Muscle layer of colon (tissue), 2 donors: Measurements from ENCODE around the gene LCNL1.

ENCODE experiments used
- H3K27ac ChIP-seq: one replicate; pipeline ENCODE4 v1.7.0; 2013; ENCODE audit warnings: low read depth, mild to moderate bottlenecking, low read length, moderate library complexity
- H3K27me3 ChIP-seq, 2 donors: one replicate each; pipeline ENCODE4 v1.7.0; 2013; ENCODE audit warnings: low read length in 2 of 2, mild to moderate bottlenecking in 2 of 2; ENCODE audit not compliant: insufficient read depth in 2 of 2, control insufficient read depth in 1 of 2
- H3K36me3 ChIP-seq: one replicate; pipeline ENCODE4 v1.7.0; 2013; ENCODE audit warnings: mild to moderate bottlenecking, low read length; ENCODE audit not compliant: insufficient read depth
- H3K4me1 ChIP-seq: one replicate; pipeline ENCODE4 v1.7.0; 2013; ENCODE audit warnings: mild to moderate bottlenecking, low read length; ENCODE audit not compliant: insufficient read depth
- H3K4me3 ChIP-seq, 2 donors: one replicate each; pipeline ENCODE4 v1.7.0; 2013; ENCODE audit warnings: low read length in 2 of 2, low read depth in 1 of 2, mild to moderate bottlenecking in 1 of 2, moderate library complexity in 1 of 2
- H3K9ac ChIP-seq: one replicate; pipeline ENCODE4 v1.7.0; 2013; ENCODE audit warnings: low read length
- H3K9me3 ChIP-seq: one replicate; pipeline ENCODE4 v1.7.0; 2013; ENCODE audit warnings: mild to moderate bottlenecking, low read length
- donor health status: abdominal sarcoma.
- donor health status: Adenocarcinoma of cecum.

Gene LCNL1

DNA sequence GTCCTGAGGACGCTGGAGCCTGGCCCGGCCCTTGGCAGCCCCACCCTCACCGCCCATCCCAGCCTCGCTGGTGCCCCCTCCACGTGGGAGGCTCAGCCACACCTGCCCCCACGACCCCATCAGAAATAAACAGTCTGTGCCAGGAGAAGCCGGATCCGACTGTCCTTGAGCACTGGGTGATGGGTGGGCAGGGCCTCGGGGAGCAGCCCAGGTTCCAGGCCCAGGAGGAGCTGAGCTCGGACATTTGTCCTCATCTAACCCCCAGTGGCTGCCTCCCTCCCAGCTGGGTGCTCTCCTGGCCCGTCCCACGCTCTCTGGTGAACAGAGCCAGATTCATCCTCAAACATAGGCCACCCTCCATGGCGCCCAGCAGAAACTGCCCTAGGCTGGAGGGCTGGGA, 10.1 kb upstream of the LCNL1 start:
- Histone ChIP-seq H3K9me3 (no peaks in the 10 kb centered on the region), H3K4me1 (no peaks in the 10 kb centered on the region), H3K36me3 (no peaks in the 10 kb centered on the region), H3K27ac (no peak overlapping the region), H3K27me3 (peaks cover 0 to 18% of the 10 kb centered on the region in 2 donors), H3K9ac (no peak overlapping the region), H3K4me3 (no peak overlapping the region)

DNA sequence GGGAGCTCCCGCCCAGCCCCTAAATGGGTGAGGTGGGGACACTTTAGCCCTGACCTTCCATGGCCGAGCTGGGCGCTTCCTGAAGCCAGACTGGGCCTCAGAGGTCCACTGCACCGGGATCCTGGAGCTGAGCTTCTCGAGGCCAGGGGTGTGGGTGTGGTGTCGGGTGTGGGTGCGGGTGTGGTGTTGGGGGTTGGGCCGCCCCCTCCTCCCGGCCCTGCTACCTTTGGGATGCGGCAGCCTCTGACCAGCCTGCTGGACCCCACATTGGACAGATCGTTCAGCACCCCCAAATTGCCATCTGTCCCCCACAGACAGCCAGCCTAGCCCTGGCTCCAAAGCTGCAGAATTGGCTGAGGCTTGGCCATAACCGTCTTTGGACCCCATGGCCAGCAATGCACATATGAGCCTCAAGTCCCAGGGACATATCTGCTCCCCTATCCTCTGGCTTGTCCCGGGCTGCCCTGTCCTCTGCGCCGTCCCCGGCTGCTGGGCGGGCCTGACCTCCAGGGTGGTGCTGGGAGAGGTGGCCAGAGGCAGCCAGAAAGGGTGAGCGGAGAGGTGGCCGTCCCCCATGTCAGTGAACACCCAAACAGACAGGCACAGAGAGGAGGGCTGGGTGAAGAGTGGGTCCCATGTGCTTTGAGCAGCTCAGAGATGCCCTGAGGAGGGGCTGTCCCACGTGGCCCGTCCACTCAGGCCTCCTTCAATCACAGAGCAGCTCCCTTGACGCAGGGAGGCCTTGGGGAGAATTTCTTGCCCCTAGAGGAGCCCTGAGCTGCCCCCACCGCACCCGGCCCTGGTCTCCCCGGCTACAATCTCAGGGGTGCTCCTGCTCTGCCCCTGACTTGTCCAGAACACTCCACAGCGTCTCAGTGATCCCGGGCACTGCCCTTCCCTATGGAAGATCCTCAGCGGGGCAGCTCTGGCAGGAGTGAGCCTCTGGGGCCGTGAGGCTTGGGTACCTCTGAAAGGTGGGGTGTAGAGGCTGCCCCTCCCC, 8.9 kb upstream of the LCNL1 start:
- Histone ChIP-seq H3K27me3 (peaks cover 0 to 21% of the 10 kb centered on the region in 2 donors), H3K36me3 (no peaks in the 10 kb centered on the region), H3K27ac (no peak overlapping the region), H3K9me3 (no peaks in the 10 kb centered on the region), H3K9ac (no peak overlapping the region), H3K4me1 (no peaks in the 10 kb centered on the region), H3K4me3 (no peak overlapping the region)

DNA sequence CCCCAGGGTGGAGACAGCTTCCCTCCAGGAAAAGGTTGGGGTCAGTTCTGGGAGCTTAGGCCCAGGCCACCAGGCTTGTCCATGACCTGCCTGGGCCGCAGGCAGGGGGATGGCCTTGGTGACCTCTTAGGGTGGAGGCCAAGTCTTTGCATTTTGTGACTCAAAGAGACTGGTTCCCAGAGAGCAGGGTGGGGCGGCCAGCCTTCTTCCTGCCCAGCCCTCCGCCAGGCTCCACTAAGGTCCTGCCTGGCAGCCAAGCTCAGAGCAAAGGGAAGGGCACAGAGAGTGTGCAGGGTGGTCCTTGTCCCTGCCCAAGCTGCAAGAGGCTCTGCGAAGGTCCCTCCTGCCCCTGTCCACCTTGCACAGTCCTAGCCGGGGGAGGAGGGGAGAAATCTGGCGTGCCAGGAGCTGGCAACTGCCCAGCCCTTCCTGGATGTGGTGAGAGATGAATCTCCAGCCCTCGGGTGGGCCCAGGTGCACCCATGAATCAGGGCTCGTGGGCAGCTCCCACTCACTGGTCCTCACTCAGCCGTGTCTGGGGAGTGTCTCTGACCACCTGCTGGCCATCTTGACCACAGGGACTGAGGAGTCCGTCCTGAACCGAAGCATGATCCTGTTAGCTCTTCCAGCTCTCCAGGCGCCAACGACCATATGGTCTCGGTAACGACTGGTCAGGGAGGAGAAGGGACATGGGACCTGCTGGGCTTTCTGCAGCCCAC, 7.8 kb upstream of the LCNL1 start:
- Histone ChIP-seq H3K9ac (no peak overlapping the region), H3K9me3 (no peaks in the 10 kb centered on the region), H3K27ac (no peak overlapping the region), H3K36me3 (no peaks in the 10 kb centered on the region), H3K4me1 (no peaks in the 10 kb centered on the region), H3K27me3 (peaks cover 0 to 14% of the 10 kb centered on the region in 2 donors), H3K4me3 (no peak overlapping the region)

DNA sequence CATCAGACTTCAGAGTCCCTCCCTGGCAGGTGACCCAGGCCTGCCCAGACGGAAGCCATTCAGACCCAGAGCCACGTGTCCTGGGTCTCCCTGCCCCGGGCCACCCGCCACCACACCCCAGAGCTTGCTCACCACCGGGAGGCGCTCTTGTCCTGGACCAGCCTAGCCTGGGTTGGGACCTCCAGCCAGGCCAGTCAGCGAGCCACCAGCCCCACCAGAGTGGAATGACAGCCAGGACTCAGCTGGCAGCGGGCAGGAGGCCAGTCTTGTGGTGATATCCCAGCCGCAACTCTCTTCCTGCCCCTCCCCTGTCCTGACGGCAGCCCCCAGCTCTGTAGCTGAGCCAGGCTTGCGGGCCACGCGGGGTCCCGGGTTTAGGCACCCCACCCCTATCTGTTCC, 7.1 kb upstream of the LCNL1 start:
- Histone ChIP-seq H3K9ac (no peak overlapping the region), H3K36me3 (no peaks in the 10 kb centered on the region), H3K27me3 (peaks cover 0 to 11% of the 10 kb centered on the region in 2 donors), H3K4me1 (no peaks in the 10 kb centered on the region), H3K4me3 (no peak overlapping the region), H3K27ac (no peak overlapping the region), H3K9me3 (no peaks in the 10 kb centered on the region)

DNA sequence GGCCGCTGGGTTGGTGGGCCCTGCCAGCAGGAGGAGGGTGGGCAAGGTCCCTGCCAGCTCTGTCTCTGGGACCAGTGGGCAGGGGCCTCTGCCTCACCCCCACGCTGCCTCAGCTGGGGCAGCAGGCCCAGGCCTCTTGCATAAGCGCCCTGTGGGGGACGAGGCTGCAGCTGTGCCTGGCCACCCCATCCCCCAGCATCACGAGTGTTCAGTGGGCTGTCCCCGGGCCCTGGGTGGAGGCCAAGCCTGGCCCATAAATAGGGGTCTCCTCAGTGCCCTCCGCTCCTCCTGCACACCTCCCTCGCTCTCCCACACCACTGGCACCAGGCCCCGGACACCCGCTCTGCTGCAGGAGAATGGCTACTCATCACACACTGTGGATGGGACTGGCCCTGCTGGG, 5.6 kb upstream of the LCNL1 start, which contains the start of gene PTGDS:
TSS of gene PTGDS (plus strand) at position 282 of the 400 bp plus-strand sequence. CDS start at position 357, 75 bp downstream.
- no peaks in the 10 kb centered on the region for H3K9me3 ChIP-seq
- H3K27ac ChIP-seq = no peak within 1 kb of the TSS
- peaks cover 0 to 11% of the 10 kb centered on the region in 2 donors for H3K27me3 ChIP-seq
- H3K4me3 ChIP-seq = peak within 1 kb of the TSS; percentile 20 to 38
- H3K9ac ChIP-seq = no peak within 1 kb of the TSS
- H3K36me3 ChIP-seq = no peaks in the 10 kb centered on the region
- H3K4me1 ChIP-seq = no peaks in the 10 kb centered on the region

DNA sequence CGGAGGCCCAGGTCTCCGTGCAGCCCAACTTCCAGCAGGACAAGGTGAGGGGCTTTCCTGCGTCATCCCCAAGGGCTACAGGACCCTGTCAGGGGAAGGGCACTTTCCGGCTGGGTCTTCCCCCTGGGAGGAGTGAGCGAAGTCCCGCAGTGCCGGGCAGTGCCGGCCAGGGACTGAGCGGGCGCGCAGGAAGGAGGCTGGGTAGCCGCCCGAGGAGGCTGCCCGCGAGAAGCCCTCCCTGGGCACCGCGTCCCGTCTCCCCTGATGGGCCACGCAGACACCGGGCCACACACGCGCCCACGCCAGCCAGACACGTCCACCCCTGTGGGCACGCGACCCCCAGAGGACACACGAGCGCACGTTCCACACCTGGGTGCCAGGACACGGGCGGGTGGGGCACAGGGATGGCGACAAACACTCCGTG, 5.1 kb upstream of the LCNL1 start:
- no peaks in the 10 kb centered on the region for H3K4me1 ChIP-seq
- H3K27ac ChIP-seq = no peak overlapping the region
- peaks cover 0 to 13% of the 10 kb centered on the region in 2 donors for H3K27me3 ChIP-seq
- H3K4me3 ChIP-seq = peak overlapping the region; percentile 20 to 38
- no peaks in the 10 kb centered on the region for H3K36me3 ChIP-seq
- H3K9me3 ChIP-seq = no peaks in the 10 kb centered on the region
- H3K9ac ChIP-seq = no peak overlapping the region

DNA sequence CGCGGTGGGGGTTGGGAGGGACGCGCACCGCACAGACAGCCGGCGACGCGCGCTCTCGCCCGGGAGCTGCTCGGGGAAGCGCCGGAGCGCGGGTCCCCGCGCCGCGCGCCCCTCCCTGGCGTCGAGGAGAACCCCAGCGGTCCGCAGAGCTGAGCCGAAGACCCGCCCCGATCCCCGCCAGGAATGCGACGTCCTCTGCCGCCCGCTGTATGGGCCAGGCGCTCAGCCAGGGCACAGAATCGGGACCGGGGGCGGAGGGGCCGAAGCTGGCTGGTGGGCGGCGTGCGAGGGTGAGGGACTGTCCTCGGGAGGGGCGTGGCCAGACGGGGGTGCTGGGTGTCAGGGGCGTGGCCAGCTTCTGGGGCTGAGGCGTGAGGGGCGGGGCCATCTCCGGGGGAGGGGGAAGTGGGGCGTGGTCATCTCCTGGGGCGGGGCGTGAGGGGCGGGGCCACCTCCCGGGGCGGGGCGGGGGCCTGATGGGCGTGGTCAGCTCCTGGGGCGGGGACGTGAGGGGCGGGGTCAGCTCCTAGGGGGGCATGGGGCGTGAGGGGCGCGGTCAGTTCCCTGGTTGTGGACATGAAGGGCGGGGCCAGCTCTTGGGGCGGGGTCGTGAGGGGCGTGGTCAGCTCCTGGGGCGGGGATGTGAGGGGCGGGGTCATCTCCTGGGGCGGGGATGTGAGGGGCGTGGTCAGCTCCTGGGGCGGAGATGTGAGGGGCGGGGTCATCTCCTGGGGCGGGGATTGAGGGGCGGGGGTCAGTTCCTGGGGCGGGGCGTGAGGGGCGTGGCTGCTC, 4.5 kb upstream of the LCNL1 start:
- Histone ChIP-seq H3K9me3 (no peaks in the 10 kb centered on the region), H3K9ac (no peak overlapping the region), H3K4me1 (no peaks in the 10 kb centered on the region), H3K27me3 (peaks cover 0 to 18% of the 10 kb centered on the region in 2 donors), H3K27ac (no peak overlapping the region), H3K36me3 (no peaks in the 10 kb centered on the region), H3K4me3 (peak overlapping the region; percentile 20 to 38)

DNA sequence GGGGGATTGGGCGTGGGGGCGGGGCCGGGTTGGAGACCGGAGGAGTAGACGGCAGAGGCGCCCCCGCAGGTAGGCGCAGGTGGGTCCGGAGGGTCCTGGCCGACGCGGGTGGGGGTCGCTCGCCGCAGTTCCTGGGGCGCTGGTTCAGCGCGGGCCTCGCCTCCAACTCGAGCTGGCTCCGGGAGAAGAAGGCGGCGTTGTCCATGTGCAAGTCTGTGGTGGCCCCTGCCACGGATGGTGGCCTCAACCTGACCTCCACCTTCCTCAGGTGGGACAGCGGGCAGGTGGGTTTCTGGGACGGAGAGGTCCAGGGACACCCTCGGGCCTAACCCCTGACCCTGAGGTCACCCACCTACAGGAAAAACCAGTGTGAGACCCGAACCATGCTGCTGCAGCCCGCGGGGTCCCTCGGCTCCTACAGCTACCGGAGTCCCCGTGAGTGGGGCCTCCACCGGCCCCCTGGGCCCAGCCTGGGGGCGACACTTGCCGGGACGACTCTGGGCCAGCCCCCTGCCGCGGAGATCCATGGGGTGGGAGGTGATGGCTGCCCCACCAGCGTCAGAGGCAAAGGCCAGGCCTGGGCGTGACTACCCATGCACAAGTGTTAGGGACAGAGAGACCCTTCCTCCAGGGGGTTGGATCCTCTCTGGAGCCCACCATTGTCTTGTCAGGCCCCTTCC, 3.8 kb upstream of the LCNL1 start:
- Histone ChIP-seq H3K9me3 (no peaks in the 10 kb centered on the region), H3K9ac (no peak overlapping the region), H3K36me3 (no peaks in the 10 kb centered on the region), H3K27me3 (peaks cover 0 to 24% of the 10 kb centered on the region in 2 donors), H3K27ac (no peak overlapping the region), H3K4me1 (no peaks in the 10 kb centered on the region), H3K4me3 (no peak overlapping the region)

DNA sequence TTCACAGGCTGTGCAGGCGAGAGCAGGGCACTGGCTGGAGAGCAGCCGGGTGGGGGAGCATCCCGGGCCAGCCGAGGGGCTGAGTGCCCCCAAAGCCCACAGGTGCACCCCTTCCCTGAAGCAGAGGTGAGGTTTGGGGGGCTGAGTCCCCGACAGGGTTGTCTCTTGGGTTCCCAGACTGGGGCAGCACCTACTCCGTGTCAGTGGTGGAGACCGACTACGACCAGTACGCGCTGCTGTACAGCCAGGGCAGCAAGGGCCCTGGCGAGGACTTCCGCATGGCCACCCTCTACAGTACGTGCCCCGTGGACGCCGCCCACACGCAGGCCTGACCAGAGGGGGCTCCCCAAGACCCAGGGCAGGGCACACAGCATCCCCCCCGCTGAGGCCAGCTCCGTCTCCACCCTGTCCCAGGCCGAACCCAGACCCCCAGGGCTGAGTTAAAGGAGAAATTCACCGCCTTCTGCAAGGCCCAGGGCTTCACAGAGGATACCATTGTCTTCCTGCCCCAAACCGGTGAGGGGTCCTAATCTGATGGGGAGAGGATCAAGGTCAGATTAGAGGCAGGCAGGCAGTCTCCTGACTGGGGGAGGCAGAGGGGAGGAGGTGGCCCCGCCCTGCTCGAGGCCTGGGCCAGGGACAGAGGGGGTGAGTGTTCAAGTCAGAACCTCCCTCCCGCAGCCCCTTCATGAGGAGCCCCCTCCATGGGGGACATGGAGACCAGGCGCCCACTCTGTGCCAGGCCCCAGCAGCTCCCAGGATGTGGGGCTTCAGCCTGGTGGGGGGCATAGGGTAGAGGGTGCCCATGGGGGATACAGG, 2.8 kb upstream of the LCNL1 start:
- Histone ChIP-seq H3K27me3 (peaks cover 0 to 34% of the 10 kb centered on the region in 2 donors), H3K4me1 (no peaks in the 10 kb centered on the region), H3K9ac (no peak overlapping the region), H3K9me3 (no peaks in the 10 kb centered on the region), H3K27ac (no peak overlapping the region), H3K36me3 (no peaks in the 10 kb centered on the region), H3K4me3 (no peak overlapping the region)
